Panc1 (cell line): ENCODE data around the gene STRA6. TPM values are rescaled to one million over a fixed set of nuclear protein-coding genes. Genes with fewer than 3 reads are reported as not detected.

Experiments used
- ATAC-seq: fragments of 200-7000 bp; cut with Tn5 transposase; 2 replicates; pipeline ENCODE4 v1.9.1; 2020; ENCODE audit warnings: mild to moderate bottlenecking, moderate library complexity
- BruUV-seq: library from RNA; stranded (reverse); fragments of 400-500 nt; replicated peaks from 2 replicates; lab custom pipeline; 2021; lab: Mats Ljungman, UMichigan
- CTCF ChIA-PET: fragments of 300-600 bp; sonication (Branson Sonifier 250); formaldehyde crosslinking; loops from one replicate; lab custom pipeline; 2022; ENCODE audit warnings: antibody characterized with exemption; lab: Charles Lee
- POLR2A ChIA-PET: fragments of 300-600 bp; sonication (Branson Sonifier 250); formaldehyde crosslinking; loops from one replicate; lab custom pipeline; 2022; ENCODE audit warnings: antibody characterized with exemption; lab: Charles Lee
- DNase-seq: peaks from one replicate; pipeline ENCODE4 v3.0.0-alpha.2; 2010; ENCODE audit warnings: low read depth, low spot score
- H3K27ac ChIP-seq: 2 replicates; pipeline ENCODE4 v1.5.1; 2011; ENCODE audit warnings: mild to moderate bottlenecking, low read length, inconsistent platforms
- H3K27me3 ChIP-seq: fragments of 200-500 bp; sonication (Bioruptor generic); 2 replicates; pipeline ENCODE4 v1.6.0; 2014; ENCODE audit warnings: low read length, inconsistent platforms; ENCODE audit not compliant: control insufficient read depth, insufficient read depth
- H3K36me3 ChIP-seq: fragments of 200-500 bp; sonication (Bioruptor generic); 2 replicates; pipeline ENCODE4 v1.5.1; 2014; ENCODE audit warnings: inconsistent platforms, mild to moderate bottlenecking, low read length, moderate library complexity; ENCODE audit not compliant: control insufficient read depth, insufficient read depth
- H3K4me1 ChIP-seq: 2 replicates; pipeline ENCODE4 v1.5.1; 2011; ENCODE audit warnings: inconsistent platforms, mild to moderate bottlenecking, low read length, moderate library complexity; ENCODE audit not compliant: control insufficient read depth, insufficient read depth
- H3K4me3 ChIP-seq, 2 experiments: 2 replicates each; pipeline ENCODE4 v1.5.1; 2011 to 2012; ENCODE audit warnings: low read depth in 2 of 2, low read length in 2 of 2, mild to moderate bottlenecking in 2 of 2, inconsistent platforms in 1 of 2, moderate library complexity in 1 of 2
- H3K9me3 ChIP-seq: fragments of 200-500 bp; sonication (Bioruptor generic); 2 replicates; pipeline ENCODE4 v1.5.1; 2014; ENCODE audit warnings: low read depth, mild to moderate bottlenecking, inconsistent platforms, low read length, moderate library complexity; ENCODE audit not compliant: control insufficient read depth, insufficient read depth
- CTCF ChIP-seq: fragments of 450-650 bp; IDR thresholded peaks from 2 replicates; pipeline ENCODE4 v1.5.1; 2017; ENCODE audit warnings: mild to moderate bottlenecking
- POLR2AphosphoS5 ChIP-seq: IDR thresholded peaks from 2 replicates; pipeline ENCODE4 v1.6.1; 2012; ENCODE audit warnings: mild to moderate bottlenecking, low read depth, low read length, moderate library complexity
- REST ChIP-seq, 2 experiments: IDR thresholded peaks; 2 replicates each; pipeline ENCODE4 v1.6.1; 2011 to 2012; ENCODE audit warnings: low read depth in 2 of 2, control low read depth in 1 of 2, low read length in 1 of 2, mild to moderate bottlenecking in 1 of 2, moderate library complexity in 1 of 2; ENCODE audit not compliant: insufficient read depth in 1 of 2
- SIN3A ChIP-seq: IDR thresholded peaks from 2 replicates; pipeline ENCODE4 v1.6.1; 2012; ENCODE audit warnings: low read depth, mild to moderate bottlenecking, low read length, moderate library complexity, borderline replicate concordance; ENCODE audit not compliant: insufficient read depth
- TCF7L2 ChIP-seq: IDR thresholded peaks from 2 replicates; pipeline ENCODE4 v1.6.1; 2011; ENCODE audit warnings: mild to moderate bottlenecking, low read depth, low read length, inconsistent platforms
- in situ Hi-C: cut with HindIII; loops from 2 replicates; pipeline ENCODE4 v1.10.0; 2016; ENCODE audit warnings: low sequenced_read_pairs, low pct_unique_long_range_greater_than_20kb
- intact Hi-C: fragments of 100-400 bp; cut with micrococcal nuclease; formaldehyde crosslinking; loops from one replicate; pipeline ENCODE4 v1.10.0; 2022; ENCODE audit not compliant: unreplicated experiment
- total RNA-seq: library from RNA; stranded (reverse); gene quantifications from one replicate; pipeline ENCODE4 v1.2.1, GENCODE V29; 2021; ENCODE audit not compliant: unreplicated experiment

STRA6 gene
- total RNA-seq, 1 experiment from 2014 or later: 1.1 TPM

GRCh38 chr15:74178326-74179100, 24.1 kb downstream of the STRA6 start:
- ATAC-seq (no peak), DNase-seq (no peak)
- Histone ChIP-seq H3K4me1 (peaks cover 13% of the 10 kb centered on the region), H3K9me3 (no peaks in the 10 kb centered on the region), H3K36me3 (no peaks in the 10 kb centered on the region), H3K27ac (0 out of 2 replicates have a peak overlapping the region, but pooled peaks have one; percentile 29), H3K27me3 (no peaks in the 10 kb centered on the region), H3K4me3 (no peak overlapping the region)
- BruUV-seq: no TSS peak
- in situ Hi-C loops: no loop called here
- TF ChIP-seq TCF7L2 (no peak), POLR2AphosphoS5 (no peak), SIN3A (no peak), REST (IDR thresholded peaks at IDR 0.05; ENCODE audit: insufficient read depth in 1 of 2, low read depth in 2 of 2, low read length in 1 of 2) (no peak), CTCF (no peak)
- POLR2A ChIA-PET: interaction anchor here (0.5 kb wide), 1 partner anchor 32 kb away, joined by 6 read pairs; no protein-coding TSS in a partner anchor
- CTCF ChIA-PET: interaction anchor here (0.5 kb wide), 1 partner anchor 12 kb away, joined by 8 read pairs; no protein-coding TSS in a partner anchor
- intact Hi-C loops: no loop called here

- no peak overlapping the region for H3K27ac ChIP-seq
- ATAC-seq: no peak
Measured at GRCh38 chr15:74176262-74177214, 26.0 kb downstream of the STRA6 start.

More at GRCh38 chr15:74176262-74177214, 26.0 kb downstream of the STRA6 start:
- ChIA-PET POLR2A (no interaction called here), CTCF (interaction anchor here (0.8 kb wide), 1 partner anchor 144 kb away, joined by 3 read pairs; no protein-coding TSS in a partner anchor)
- no TSS peak for BruUV-seq
- DNase-seq: no peak
- intact Hi-C loops: no loop called here
- H3K4me1 ChIP-seq: peaks cover 13% of the 10 kb centered on the region
- no peaks in the 10 kb centered on the region for H3K9me3 ChIP-seq
- TF ChIP-seq POLR2AphosphoS5: no peak
- TF ChIP-seq REST (IDR thresholded peaks at IDR 0.05; ENCODE audit: insufficient read depth in 1 of 2, low read depth in 2 of 2, low read length in 1 of 2): no peak
- no peak for TF ChIP-seq TCF7L2
- no peak for TF ChIP-seq CTCF
- no peak for TF ChIP-seq SIN3A
- H3K27me3 ChIP-seq: no peaks in the 10 kb centered on the region
- in situ Hi-C loops: no loop called here
- no peak overlapping the region for H3K4me3 ChIP-seq
- no peaks in the 10 kb centered on the region for H3K36me3 ChIP-seq
